Iris pigment epithelial cell (primary cell): ENCODE results near the gene HMCN1.
A peak's percentile ranks its signal among the peaks of the same experiment; 100 is the strongest.

Source experiments
- DNase-seq: peaks from one replicate; pipeline ENCODE4 v3.0.0-alpha.2; 2011; ENCODE audit warnings: low read depth

Gene HMCN1

GRCh38 chr1:185733818-185734735, at the start of gene HMCN1:
TSS of gene HMCN1 (plus strand) at chr1:185734391. CDS start at chr1:185734780, 389 bp downstream.
- DNase-seq = peak; percentile 38

- DNase-seq = no peak
Measured at GRCh38 chr1:185686821-185687778, 47.1 kb upstream of the HMCN1 start.

GRCh38 chr1:185690527-185690926, 43.7 kb upstream of the HMCN1 start:
- no peak for DNase-seq

- DNase-seq = no peak
Measured at GRCh38 chr1:185693654-185694053, 40.5 kb upstream of the HMCN1 start.

DNA sequence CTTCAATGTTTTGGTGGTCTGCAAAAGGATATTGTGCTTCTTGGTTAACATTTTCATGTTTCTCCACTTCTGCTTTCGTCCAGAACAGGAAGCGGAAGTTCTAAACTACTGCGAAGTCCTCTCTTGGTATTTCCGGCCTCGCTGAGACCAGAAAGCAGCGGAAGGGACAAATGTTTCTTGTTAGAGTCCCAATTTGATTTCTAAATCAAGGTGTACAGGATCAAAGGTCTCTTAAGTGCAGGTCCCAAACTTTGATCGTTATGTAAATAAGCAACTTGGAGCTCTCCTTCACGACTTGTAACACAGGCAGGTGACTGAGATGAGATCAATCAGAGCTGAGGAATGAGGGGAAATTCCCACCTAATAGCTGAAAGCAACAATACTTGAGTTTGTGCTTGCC, 40.1 kb upstream of the HMCN1 start:
- peak; percentile 41 for DNase-seq

- no peak for DNase-seq
Measured at GRCh38 chr1:185695299-185695698, 38.9 kb upstream of the HMCN1 start.

DNA sequence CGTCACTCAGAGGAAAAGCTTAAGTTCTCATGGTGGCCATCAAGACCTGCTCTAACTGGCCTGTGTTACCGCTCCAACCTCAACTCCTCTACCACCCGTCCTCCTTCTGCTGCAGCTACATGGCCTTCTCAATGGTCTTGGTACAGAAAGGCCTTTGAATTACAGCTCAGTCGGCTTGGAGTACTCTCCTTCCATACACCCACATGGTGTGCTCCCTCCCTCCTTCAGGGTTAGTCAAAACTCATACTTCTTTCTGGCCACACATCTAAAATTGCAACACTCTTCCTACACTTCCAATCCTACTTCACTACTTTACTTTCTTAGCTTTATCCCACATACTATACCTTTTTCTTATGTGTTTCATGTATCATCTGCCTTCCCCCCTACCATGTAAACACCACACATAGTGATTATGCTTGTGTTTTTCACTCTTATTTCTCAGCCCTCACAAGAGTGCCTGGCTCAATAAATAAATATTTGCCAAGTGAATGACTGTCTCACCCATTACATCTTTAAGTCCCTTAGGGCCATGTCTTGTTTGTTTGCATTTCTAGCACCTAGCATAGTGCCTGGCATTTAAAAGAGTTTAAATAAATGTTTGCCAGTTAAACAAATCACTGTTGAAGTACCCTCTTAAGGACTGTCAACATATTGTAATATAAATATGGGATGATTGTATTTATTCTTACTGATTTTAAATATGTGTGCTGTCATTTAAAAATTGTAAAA, 37.6 kb upstream of the HMCN1 start:
- DNase-seq = no peak

DNA sequence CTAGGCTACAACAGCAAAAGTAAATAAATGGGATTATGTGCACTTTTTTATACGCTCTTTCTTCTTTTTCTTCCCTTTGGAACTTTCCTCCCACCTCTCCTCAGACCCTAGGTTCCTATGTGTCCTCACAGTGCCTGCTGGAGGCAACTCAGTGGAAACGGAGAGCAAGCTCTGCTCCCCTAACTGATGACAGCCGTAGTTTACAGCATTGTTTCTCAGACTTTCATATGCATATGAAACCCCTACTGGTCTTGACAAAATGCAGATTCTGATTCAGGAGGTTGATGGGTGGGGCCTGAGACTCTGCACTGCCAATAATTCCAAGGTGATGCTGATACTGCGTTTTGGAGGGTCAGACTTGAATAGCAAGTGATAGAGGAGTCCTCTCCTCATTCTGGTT, 34.3 kb upstream of the HMCN1 start:
- no peak for DNase-seq

DNA sequence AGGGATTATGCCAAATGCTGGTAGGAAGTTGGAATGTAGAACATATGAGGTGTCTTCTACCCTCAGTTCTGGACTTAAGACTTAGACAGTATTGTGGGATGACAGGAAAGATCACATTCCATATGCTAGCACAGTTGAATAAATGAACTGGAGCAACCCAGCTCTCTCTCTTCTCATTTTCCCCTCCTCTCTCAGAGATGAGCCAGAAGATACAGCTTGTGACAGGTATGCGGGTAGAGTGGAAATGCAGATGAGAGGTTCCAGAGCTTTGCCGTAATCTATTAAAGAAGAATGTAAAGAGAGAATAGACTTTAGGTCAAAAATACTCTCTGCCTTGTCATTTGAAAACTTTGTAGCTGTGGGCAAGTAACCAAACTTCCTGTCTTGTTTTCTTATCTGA, 32.5 kb upstream of the HMCN1 start:
- DNase-seq = no peak

GRCh38 chr1:185704181-185704580, 30.0 kb upstream of the HMCN1 start:
- DNase-seq = no peak

- no peak for DNase-seq
Measured at GRCh38 chr1:185716095-185716494, 18.1 kb upstream of the HMCN1 start.

- peak; percentile 85 for DNase-seq
Measured at GRCh38 chr1:185719021-185719420, 15.2 kb upstream of the HMCN1 start.

GRCh38 chr1:185720633-185721272, 13.4 kb upstream of the HMCN1 start:
- DNase-seq = peak; percentile 57

GRCh38 chr1:185721553-185721952, 12.6 kb upstream of the HMCN1 start:
- no peak for DNase-seq

DNA sequence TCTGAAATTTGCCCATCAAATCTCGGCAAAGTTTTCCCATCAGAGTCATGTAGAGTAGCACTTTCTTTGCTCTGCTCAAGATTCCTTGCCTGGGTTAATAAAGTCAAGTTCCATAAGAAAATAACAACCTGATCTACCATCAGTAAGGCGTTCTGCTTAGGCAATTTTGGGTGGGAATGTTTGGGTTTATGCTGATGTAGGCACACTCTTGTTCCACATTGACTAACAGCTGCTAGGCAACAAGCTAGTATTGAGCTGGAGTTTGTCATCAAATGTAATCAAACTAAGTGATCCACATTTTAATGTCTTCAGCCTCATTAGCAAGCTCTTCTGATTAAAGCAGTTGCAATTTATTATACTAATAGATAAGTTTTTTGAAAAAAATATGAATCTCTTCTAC, 12.1 kb upstream of the HMCN1 start:
- DNase-seq = no peak

DNA sequence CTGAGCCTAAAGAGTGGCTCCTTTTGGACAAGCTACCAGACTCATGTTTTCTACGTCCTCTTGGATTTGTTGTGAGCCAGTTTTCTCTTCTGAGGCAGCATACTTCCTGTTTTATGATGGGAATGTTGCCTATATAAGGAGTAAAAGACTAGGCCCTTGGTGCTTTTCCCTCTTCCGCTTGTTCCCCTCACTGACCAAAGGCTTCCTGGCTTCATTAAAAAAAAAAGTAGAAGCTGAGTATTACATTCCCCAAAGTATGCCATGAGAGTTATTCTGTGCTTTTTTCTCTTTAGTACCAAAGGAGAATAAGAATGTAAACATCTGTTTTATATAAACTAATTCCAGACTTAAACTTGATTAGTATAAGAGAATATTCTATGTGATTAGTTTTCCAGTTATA, 6.5 kb upstream of the HMCN1 start:
- DNase-seq = no peak

DNA sequence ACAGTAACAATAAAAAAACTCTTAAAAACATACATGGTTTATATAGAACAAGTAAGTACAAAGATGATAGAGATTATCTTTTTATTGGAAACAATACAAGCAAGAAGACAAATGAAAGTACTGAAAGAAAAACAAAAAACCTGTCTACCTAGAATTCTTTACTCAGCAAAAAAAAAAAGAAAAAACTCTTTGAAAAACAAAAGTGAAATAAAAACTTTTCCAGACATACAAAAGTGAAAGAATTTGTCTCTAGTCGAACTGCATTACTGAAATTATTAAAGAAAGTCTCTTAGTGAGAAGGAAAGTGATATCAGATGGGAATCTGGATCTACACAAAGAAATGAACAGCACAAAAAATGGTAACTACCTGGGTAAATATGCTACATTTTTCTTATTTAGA, 2.7 kb upstream of the HMCN1 start:
- no peak for DNase-seq

DNA sequence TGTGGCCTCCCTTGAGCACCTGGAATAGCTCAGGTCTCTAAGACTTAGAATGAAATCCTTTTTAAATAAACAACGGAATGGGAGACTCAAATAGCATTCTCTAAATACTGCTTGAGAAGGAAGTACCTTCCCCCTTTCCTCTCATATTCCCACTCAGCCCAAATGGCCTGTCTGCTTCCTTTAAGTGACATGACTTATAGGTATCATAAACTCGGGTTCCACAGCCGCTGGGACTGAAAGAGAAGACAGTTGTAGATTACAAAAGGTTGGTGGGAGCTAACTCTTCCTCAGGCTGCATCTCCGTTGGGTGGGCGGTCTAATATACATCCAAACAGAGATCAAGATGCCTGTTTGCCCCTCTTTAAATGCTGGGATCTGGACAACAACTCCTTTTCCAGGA, 1.2 kb upstream of the HMCN1 start:
- DNase-seq = no peak

DNA sequence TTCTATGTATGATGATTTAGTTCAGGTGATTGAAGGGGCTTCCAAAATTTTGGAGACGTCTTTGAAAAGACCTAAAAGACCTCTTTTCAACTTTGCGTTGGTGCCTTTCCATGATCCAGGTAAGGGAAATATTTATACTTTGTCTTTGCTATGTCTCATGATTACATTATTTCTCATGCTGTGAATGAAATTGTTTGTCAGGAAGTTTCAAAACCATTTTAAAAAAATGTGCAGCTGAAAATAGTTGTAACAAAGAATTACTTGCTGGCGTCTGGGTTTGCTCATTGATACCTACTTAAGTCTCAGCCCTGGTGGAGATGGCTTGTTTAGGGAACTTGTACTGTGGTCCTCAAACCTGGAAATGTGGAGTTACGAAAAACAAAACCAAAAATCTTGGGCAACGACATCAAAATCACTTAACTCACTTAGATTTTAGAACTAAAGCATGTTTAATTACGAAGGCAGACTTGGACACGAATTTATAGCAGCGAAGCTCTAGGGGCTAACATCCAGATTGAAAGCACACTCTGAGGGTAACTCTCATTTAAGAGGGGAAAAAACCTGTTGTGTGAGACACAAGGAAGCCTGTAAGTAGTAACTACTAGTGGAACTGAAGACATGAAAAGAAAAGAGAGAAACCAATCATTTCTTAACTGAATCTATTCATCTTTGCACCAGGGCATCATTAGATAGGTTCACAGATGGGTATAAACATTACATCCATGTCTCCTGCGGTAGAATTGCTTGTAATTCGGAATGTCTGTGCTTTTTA, 924 bp downstream of the HMCN1 start:
- peak; percentile 14 for DNase-seq

DNA sequence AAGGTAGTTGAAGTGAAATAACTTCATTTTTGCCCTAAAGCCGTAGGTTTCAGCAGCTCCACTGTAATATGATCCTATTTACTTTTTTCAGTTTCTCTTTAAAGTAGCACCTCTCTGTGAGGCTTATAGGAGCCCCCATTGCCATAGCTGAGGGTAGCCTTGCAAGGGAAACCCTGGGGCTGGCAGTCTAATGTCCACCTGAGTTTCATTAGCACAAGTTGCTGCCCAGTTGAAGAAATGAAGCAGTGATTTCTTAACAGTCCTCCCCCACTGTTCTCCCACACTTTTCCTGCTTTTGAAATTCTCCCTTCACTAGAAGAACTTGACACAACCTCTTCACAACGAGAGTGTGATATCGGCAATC, 1.5 kb downstream of the HMCN1 start:
- no peak for DNase-seq

DNA sequence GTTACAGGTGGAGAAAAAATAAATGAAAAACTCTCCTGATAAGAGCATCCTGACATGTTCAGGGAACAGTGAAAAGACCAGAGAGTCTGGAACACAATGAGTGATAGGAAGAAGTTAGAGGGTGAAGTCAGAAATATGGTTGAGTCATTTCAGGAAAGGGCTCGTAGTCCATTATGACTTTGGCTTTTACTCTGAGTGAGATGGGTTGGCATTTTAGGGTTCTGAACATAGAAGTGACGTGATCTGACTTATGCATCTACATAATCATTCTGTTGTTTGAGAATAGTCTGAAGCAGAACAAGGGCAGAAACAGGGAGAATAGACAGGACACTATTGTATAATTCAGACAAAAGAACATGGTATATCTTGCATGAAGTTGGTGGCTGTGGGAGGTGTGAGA, 5.8 kb downstream of the HMCN1 start:
- DNase-seq = no peak
